ENCODE results near the gene PTPRM. TPM values are rescaled to one million over a fixed set of nuclear protein-coding genes. Genes with fewer than 3 reads are reported as not detected.

Gene PTPRM
- total and polyA plus RNA-seq, 2 donors (not counting 3 experiments of a cell fraction or from before 2014, with no cell fraction given) = 37.4 to 43.7 TPM

GRCh38 chr18:7681298-7681697 is 114.2 kb downstream of the PTPRM start:
- no peaks in the 10 kb centered on the region for H3K36me3 ChIP-seq (ENCODE audit: control insufficient read depth in 2 of 2, extremely low read depth in 1 of 2, insufficient read depth in 2 of 2, low read length in 2 of 2)
- H3K9me3 ChIP-seq (replicated peaks; ENCODE audit: control insufficient read depth, insufficient read depth, low read length) = no peaks in the 10 kb centered on the region
- no peaks in the 10 kb centered on the region for H3K79me2 ChIP-seq (ENCODE audit: control insufficient read depth, insufficient read depth, low read length)
- BruUV-seq (replicated peaks) = no TSS peak
- H3K27ac ChIP-seq (ENCODE audit: insufficient read depth, low read depth, low read length) = no peak overlapping the region
- no peaks in the 10 kb centered on the region for H3K27me3 ChIP-seq (ENCODE audit: control insufficient read depth in 2 of 2, insufficient read depth in 2 of 2, low read length in 2 of 2)
- intact Hi-C loops (cut with micrococcal nuclease) (no loop called here), dilution Hi-C loops (cut with MboI; ENCODE audit: extremely low pct_ligation_motif_present, low sequenced_read_pairs) (no loop called here)
- peaks cover 7% of the 10 kb centered on the region for H3K4me1 ChIP-seq (ENCODE audit: control insufficient read depth, extremely low read depth, insufficient read depth, low read length)
- no peak for FAIRE-seq
- H4K20me1 ChIP-seq (replicated peaks; ENCODE audit: control insufficient read depth, extremely low read depth, insufficient read depth, low read length) = no peaks in the 10 kb centered on the region
- H3K4me3 ChIP-seq (replicated peaks in 1 of 3; ENCODE audit: insufficient read depth in 1 of 3, low read depth in 1 of 3, low read length in 3 of 3) = no peak overlapping the region
- ChIA-PET CTCF (interaction anchor here (1.0 kb wide), 1 partner anchor 8 kb away, joined by 3 read pairs; no protein-coding TSS in a partner anchor), POLR2A (no interaction called here)
- DNase-seq (ENCODE audit: low read depth, low spot score) = no peak
- no peak overlapping the region for H2AFZ ChIP-seq (ENCODE audit: low read depth, low read length)
- H3K4me2 ChIP-seq (ENCODE audit: insufficient read depth, low read length) = no peak overlapping the region
- H3K9me1 ChIP-seq (replicated peaks; ENCODE audit: control insufficient read depth, extremely low read depth, insufficient read depth, low read length) = no peaks in the 10 kb centered on the region
- no peak for TF ChIP-seq JUN (IDR thresholded peaks at IDR 0.05; ENCODE audit: borderline replicate concordance, insufficient read depth, insufficient read length, low read depth)
- TF ChIP-seq POLR2AphosphoS5 (IDR thresholded peaks at IDR 0.05; ENCODE audit: insufficient read depth, low read depth, low read length) = no peak
- TF ChIP-seq GATA2 (IDR thresholded peaks at IDR 0.05; ENCODE audit: insufficient read depth, insufficient read length, low read depth, low read length) = no peak
- no peak for TF ChIP-seq MAX (IDR thresholded peaks at IDR 0.05; ENCODE audit: insufficient read depth, insufficient read length)
- TF ChIP-seq CTCF (IDR thresholded peaks at IDR 0.05; ENCODE audit: extremely low read depth in 1 of 2, insufficient read depth in 1 of 2, low read depth in 1 of 2, low read length in 2 of 2) = no peak
- no peak for TF ChIP-seq POLR2A (IDR thresholded peaks at IDR 0.05; ENCODE audit: low read depth, low read length)
- no peak for TF ChIP-seq FOS (IDR thresholded peaks at IDR 0.05; ENCODE audit: borderline replicate concordance, insufficient read depth, low read length)
- TF ChIP-seq MYC (IDR thresholded peaks at IDR 0.05; ENCODE audit: low read depth, low read length) = no peak
- no peak for TF ChIP-seq EZH2 (IDR thresholded peaks at IDR 0.05; ENCODE audit: borderline replicate concordance, low read depth, low read length, severe bottlenecking)
- no peak overlapping the region for H3K9ac ChIP-seq (replicated peaks; ENCODE audit: extremely low read depth, insufficient read depth, low read length)

Measured in endothelial cell of umbilical vein (primary cell).